ENCODE measurements around the gene CTRB2. TPM values are rescaled to one million over a fixed set of nuclear protein-coding genes. Genes with fewer than 3 reads are reported as not detected.
"Not testable (repeated sequence)": the region's sequence is repeated elsewhere in the genome, so short reads cannot be mapped to it uniquely, and the experiment has no call there.

Gene CTRB2
- total RNA-seq, 1 experiment from 2014 or later, result not detected

DNA sequence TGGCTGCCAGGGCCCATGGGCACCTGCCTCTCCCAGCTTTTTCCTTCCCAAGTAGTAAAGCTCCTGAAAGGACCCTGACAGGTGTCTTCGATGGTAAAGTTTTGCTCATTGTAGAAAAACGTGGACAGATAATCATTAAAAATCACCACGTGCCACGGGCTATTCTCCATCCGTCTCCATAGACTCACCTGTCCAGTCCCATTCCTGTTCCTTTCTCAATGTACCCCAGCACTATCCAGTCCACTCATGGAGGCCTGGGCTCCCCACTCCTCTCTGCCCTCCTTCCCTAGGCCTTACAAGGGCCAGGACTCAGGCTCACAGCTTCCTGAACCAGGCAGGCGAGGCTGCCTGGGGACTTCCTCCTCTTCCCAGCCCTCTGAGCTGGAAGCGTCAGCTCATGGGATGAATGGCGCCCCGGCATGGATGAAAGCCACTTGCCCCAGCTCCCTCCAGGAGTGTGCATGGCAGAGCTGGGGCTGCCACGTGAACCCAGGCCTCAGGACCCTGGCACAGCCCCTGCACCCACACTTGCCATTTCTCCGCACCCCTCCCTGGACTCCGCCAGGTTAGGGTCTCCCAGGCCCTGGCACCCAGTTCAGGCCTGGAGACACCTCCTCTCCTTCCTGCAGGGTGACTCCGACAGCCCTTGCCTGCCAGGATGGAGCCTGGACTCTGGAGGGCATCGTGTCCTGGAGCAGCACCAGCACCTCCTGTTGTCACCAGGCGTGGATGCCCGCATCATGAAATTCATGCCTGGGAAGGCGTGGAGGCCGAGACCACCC, 20.6 kb upstream of the CTRB2 start:
- DNase-seq (ENCODE audit: low spot score), result no peak

GRCh38 chr16:75226550-75227360, 19.8 kb upstream of the CTRB2 start:
- no peak for DNase-seq (ENCODE audit: low spot score)

- DNase-seq (ENCODE audit: low spot score), result no peak
These were observed 18.9 kb upstream of the CTRB2 start for GRCh38 chr16:75225678-75226515.

- DNase-seq (ENCODE audit: low spot score), result no peak
These were observed 18.1 kb upstream of the CTRB2 start for GRCh38 chr16:75225092-75225491.

GRCh38 chr16:75224306-75225082, 17.5 kb upstream of the CTRB2 start:
- DNase-seq (ENCODE audit: low spot score), result no peak

GRCh38 chr16:75223129-75223528, 16.2 kb upstream of the CTRB2 start:
- not testable (repeated sequence) for DNase-seq (ENCODE audit: low spot score)

DNA sequence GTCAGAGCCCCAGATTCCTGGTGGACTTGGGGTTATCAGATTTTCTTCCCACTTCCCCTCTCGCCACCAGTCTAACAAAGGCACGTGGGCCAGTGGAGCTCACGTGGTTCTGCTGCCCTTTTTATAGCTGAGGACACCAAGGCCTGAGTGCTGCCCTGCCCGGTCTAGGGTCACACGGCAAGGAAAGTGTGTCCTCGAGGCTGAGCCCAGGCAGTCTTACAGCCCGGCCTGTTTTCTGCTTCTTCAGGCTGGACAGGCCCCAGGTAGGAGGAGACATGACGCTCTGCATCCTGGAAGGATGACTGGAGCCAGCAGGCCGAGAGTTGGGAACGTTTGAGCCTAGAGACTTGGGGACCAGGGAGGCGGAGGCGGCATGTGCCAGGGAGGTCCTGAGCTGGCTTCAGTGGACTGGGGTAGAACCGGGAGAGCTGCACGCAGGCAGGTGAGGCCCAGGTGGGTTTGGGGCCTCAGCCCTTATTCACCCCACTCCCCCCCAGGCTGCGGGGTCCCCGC, 15.4 kb upstream of the CTRB2 start:
- no peak for DNase-seq (ENCODE audit: low spot score)

- DNase-seq (ENCODE audit: low spot score), result no peak
These were observed 12.9 kb upstream of the CTRB2 start for GRCh38 chr16:75219838-75220237.

DNA sequence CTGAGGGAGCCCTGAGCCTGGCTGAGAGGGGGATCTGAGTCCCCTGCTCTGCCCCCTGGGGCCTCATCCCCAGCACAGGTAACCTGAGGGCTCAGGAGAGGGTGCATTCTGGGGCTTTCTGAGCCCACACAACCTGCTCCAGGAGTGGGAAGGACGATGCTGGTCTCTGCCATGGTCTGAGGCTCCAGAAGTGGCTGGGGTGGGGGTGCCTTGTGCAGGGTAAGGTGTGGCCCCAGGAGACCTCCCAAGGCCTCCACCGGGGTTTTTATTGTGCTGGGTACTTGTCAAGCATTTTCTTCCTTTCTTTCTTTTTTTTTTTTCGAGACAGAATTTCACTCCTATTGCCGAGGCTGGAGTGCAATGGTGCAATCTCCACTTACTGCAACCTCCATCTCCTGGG, 12.1 kb upstream of the CTRB2 start:
- DNase-seq (ENCODE audit: low spot score), result no peak

DNA sequence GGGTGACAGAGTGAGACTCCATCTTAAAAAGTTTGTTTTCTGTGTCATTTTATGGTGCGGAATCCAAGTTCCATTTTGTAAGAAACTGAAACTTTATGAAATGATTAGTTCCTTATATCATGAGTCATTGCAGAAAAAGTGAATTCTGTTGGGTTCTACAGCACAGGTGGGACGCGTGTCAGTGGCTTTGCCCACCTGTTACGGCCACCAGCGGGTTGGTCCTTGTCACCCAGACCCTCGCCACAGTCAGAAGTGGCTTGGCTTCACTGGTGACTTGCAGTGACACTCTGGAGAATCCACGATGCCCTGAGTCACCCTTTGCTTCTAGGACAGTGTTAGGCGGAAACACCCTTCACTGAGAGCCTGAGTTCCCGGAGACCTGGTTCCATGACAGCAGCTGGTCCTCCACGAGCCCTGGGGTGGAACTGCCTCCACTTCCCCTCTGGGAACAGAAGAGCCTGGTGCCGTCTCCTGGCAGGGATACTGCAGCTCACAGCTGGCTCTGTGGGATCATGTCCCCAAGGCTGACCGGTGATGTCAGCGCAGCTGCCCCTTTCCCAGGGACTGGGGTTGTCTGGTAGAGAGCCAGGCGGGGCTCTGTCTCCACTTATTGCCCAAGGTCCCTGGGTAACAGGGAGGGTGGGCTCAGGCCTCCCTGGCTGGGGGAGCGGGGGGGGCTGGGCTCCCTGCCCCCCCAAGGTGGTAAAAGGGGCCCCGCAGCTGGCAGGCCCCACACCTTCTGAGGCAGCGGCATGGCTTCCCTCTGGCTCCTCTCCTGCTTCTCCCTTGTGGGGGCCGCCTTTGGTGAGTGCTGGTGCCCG, 11.5 kb upstream of the CTRB2 start, which contains the start of gene CTRB1:
Gene CTRB1, plus strand, starts transcription at position 733 of the 821 bp plus-strand sequence. Its CDS starts 20 bp downstream, at position 753.
- DNase-seq (ENCODE audit: low spot score), result no peak

DNA sequence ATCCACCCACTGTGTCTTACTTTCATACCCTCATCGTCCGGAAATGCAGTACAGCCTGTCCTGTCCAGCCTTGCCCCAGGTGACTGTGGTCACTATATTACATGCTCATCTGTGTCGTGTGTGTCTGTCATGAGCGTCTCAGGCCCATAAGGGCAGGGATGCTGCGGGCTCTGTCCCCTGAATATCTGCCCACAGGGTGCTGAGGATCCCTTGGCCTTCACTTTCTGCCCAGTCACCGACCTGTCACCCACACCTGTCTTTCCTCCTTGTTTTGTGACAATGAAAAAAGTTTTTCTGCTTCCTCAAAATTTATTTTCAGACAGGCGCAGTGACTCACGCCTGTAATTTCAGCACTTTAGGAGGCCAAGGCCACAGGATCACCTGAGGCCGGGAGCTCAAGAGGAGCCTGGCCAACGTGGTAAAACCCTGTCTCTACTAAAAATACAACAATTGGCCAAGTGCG, 10.5 kb upstream of the CTRB2 start:
- no peak for DNase-seq (ENCODE audit: low spot score)

GRCh38 chr16:75216576-75216975, 9.6 kb upstream of the CTRB2 start:
- DNase-seq (ENCODE audit: low spot score), result no peak

DNA sequence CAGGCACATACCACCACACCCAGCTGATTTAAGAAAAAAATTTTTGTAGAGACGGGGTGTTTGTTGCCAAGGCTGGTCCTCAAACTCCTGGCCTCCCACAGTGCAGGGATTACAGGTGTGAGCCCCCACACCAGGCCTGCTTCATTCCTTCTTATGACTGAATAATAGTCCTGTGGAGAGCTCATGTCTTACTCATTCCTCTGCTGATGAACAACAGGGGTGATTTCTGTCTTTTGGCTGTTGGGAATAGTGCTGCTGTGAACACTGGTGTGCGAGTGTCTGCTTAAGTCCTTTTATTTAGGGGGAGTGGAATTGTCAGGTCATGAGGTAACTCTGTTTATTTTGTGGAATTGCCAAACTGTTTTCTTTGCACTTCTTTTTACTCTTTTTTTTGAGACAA, 9.2 kb upstream of the CTRB2 start:
- no peak for DNase-seq (ENCODE audit: low spot score)

DNA sequence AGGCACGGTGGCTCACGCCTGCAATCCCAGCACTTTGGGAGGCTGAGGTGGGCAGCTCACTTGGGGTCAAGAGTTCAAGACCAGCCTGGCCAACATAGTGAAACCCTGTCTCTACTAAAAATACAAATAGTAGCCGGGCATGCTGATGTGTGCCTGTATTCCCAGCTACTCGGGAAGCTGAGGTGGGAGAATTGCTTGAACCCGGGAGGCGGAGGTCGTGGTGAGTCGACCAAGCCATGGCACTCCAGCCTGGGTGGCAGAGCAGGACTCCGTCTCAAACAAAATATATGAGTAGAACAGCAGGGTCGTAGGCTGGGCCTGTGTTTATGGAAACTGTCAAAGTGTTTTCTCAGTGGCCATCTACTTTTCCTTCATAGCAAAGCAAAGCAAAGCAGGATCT, 4.3 kb upstream of the CTRB2 start:
- not testable (repeated sequence) for DNase-seq (ENCODE audit: low spot score)

DNA sequence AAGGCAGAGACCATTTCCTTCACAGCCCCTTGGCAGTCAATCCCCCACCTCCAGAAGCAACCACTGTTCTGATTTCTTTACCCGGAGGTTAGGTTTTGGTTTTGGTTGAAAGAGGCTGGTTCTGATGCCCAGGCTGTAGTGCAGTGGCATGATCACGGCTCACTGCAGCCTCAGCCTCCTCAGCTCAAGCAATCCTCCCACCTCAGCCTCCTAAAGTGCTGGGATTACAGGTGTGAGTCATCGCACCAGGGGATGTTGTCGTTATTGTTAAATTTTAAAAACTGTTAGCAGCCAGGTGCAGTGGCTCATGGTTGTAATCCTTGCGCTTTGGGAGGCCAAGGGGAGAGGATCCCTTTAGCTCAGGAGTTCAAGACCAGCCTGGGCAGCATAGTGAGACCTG, 3.0 kb upstream of the CTRB2 start:
- no peak for DNase-seq (ENCODE audit: low spot score)

GRCh38 chr16:75209514-75209913, 2.6 kb upstream of the CTRB2 start:
- DNase-seq (ENCODE audit: low spot score), result not testable (repeated sequence)

GRCh38 chr16:75208861-75209505, 2.0 kb upstream of the CTRB2 start:
- no peak for DNase-seq (ENCODE audit: low spot score)

DNA sequence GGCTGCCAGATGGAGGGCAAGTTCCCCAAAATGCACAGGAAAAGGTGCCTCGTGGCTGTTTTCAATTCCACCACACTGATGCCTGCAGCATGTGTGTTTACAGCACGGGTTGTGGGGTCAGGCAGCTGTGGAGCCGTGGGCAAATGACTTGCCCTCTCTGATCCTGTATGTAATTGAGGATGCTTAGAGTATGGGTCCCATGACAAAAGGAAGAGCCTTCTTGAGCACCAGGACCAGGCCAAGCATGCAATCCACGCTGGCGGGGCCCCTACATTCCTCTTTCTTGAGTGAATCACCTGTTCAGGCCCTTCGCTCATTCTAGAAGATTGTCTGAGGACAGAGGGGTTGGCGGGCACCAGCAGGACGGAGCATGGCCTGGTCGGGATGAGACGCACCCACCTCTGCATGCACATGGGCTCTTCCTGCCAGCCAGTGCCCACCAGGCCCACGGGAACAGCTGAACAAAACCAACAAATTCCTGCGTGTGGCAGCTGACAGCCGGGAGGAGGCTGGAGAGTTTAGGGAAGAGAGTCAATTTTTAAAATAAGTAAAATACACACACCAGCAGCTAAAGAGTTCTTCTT, 1.4 kb upstream of the CTRB2 start:
- DNase-seq (ENCODE audit: low spot score), result no peak

DNA sequence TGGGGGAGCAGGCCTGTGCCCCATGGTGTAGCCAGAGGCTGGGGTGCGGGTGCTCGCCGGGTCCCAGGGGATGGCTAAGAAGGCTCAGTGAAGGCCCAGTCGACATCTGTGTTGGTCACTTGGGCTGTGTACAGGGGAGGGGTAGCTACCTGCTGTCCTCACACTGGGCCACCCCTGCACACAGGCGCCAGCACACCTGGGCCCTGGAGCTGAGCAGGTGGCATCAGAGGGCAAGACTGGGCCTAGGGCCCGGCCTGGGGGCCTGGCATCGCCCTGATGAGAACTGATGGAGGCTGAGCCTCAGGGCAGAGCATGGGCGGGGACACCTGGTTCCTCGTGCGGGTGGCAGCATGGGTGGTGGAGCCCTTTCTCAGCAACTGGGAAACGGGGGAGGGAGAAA, 870 bp upstream of the CTRB2 start:
- DNase-seq (ENCODE audit: low spot score), result no peak

Data from HT-29 (cell line).